Activated CD8-positive, alpha-beta memory T cell treated with anti-CD3 and anti-CD28 coated beads for 36 hours (primary cell): Measurements from ENCODE around the gene TAF1A. TPM values are rescaled to one million over a fixed set of nuclear protein-coding genes. Genes with fewer than 3 reads are reported as not detected.

Experiments
- CTCF ChIA-PET: fragments of 350-600 bp; sonication (Branson Sonifier 250); formaldehyde crosslinking; loops from one replicate; lab custom pipeline; 2021; ENCODE audit warnings: antibody characterized with exemption; lab: Charles Lee
- POLR2A ChIA-PET: fragments of 350-600 bp; sonication (Branson Sonifier 250); formaldehyde crosslinking; loops from one replicate; lab custom pipeline; 2021; ENCODE audit warnings: antibody characterized with exemption; lab: Charles Lee
- total RNA-seq, 2 experiments: library from RNA; stranded (reverse); gene quantifications; one replicate each; pipeline ENCODE4 v1.2.3, GENCODE V29; 2021

TAF1A gene
- 10 to 100 TPM; 22.8 to 25.2 TPM for total RNA-seq

- CTCF ChIA-PET: no interaction called here
- POLR2A ChIA-PET: interaction anchor here (1.2 to 1.7 kb wide), 4 partner anchors 29 to 54 kb away, joined by 3 to 9 read pairs (median 5); partner anchors contain the start of gene MIA3
These were observed at the start of gene TAF1A for GRCh38 chr1:222589462-222590302. Gene TAF1A (minus strand): TSS chr1:222589933.

- ChIA-PET POLR2A (interaction anchor here (0.6 to 0.9 kb wide), 2 partner anchors 45 to 65 kb away, joined by 3 to 7 read pairs; partner anchors contain the start of gene TAF1A), CTCF (interaction anchor here (0.7 to 2.0 kb wide), 6 partner anchors 15 to 171 kb away, joined by 3 to 20 read pairs (median 4); no protein-coding TSS in a partner anchor)
These were observed 44.7 kb upstream of the TAF1A start for GRCh38 chr1:222634180-222635013.

DNA sequence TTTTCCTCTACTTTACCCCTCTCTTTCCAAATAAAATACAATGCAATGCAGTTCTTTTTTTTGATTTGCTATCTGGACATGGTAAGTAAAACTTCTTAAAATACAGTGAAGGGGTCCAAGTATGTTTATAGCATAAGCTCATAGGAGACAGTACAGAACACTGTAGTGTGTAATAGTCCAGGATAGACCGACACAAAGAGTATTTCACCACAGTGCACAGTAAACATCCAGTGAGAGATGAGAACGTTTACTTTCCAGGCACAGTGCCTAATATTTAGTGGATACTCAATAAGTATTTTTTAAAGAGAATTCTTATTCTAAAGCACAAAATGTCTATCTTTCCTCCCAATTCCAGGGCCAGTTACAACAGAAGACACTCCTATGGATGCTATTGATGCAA, 43.0 kb upstream of the TAF1A start:
- CTCF ChIA-PET: no interaction called here
- POLR2A ChIA-PET: no interaction called here

DNA sequence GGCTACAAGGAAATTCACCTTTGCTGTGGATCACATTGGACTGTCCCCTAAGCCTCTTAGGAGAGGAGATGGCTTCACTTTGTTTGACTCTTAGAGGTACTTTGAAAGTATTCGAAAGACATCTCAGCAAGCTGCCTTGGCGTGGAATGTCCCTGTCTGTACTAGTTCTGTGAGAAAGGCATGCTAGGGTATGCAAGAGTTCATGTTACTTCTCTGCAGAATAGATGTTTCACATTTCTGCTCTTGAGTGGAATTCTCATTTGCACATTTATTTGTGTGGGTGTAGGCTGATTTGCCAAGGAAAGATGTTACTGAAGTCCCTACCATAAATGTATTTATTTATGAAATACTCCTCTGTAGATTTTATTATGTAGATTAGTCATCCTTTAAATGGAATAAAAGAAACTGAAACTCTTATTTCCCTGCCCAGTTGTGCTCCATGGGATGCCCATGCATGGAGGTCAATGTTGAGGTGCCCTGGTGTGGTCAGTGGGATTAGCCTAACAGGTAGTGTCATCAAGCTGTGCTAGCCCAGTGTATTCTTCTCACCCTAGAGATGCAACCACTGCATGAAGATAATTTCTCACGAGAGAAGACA, 42.0 kb upstream of the TAF1A start:
- CTCF ChIA-PET: no interaction called here
- POLR2A ChIA-PET: no interaction called here

- POLR2A ChIA-PET: no interaction called here
- CTCF ChIA-PET: no interaction called here
These were observed 40.3 kb upstream of the TAF1A start for GRCh38 chr1:222629921-222630535.

- POLR2A ChIA-PET: interaction anchor here (0.6 kb wide), 1 partner anchor 27 kb away, joined by 6 read pairs; no protein-coding TSS in a partner anchor
- CTCF ChIA-PET: no interaction called here
These were observed 37.5 kb upstream of the TAF1A start for GRCh38 chr1:222627232-222627631.

DNA sequence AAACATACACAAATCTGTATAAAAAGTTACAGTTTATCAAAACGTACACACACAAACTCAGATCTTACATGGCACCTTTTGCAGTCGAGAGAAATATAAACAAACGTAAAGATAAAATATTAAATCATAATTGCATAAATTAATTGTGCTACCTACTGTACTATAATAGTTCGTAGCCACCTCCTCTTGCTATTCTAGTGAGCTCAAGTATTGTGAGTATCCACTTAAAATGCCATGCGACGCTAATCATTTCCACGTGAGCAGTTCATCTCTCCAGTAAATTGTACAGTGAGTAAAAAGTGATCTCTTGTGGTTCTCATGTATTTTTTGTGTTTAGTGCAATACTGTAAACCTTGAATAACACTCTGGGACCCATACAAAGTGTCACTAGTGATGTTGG, 34.5 kb upstream of the TAF1A start:
- ChIA-PET CTCF (interaction anchor here (1.5 kb wide), 1 partner anchor 159 kb away, joined by 3 read pairs; no protein-coding TSS in a partner anchor), POLR2A (interaction anchor here (0.7 kb wide), 1 partner anchor 864 kb away, joined by 4 read pairs; no protein-coding TSS in a partner anchor)

DNA sequence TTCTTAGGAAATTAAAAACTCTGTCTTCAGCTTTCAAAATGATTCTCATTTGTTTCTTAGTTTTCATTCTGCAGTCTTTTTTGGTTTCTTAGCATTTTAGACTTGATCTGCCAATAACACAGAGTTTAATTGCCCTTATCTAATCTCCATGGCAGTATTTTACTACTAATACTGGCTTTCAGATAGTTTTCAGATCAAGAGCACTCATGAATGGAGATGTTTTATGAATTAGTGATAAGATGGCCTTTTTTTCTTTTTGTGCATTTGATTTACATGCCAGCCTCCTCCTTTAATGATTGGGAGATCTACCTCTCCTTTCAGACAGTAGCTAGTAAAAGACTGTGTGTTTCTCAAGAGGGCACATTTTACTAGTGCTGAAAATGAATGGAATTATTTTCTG, 33.7 kb upstream of the TAF1A start:
- ChIA-PET POLR2A (no interaction called here), CTCF (interaction anchor here (1.5 kb wide), 1 partner anchor 158 kb away, joined by 3 read pairs; no protein-coding TSS in a partner anchor)

- CTCF ChIA-PET: interaction anchor here (1.5 kb wide), 1 partner anchor 158 kb away, joined by 3 read pairs; no protein-coding TSS in a partner anchor
- POLR2A ChIA-PET: no interaction called here
These were observed 33.0 kb upstream of the TAF1A start for GRCh38 chr1:222622765-222623164.

- ChIA-PET CTCF (interaction anchor here (2.6 kb wide), 1 partner anchor 14 kb away, joined by 9 read pairs; no protein-coding TSS in a partner anchor), POLR2A (interaction anchor here (1.0 to 1.9 kb wide), 2 partner anchors 27 to 31 kb away, joined by 9 to 10 read pairs; partner anchors contain the start of gene TAF1A)
These were observed 30.8 kb upstream of the TAF1A start for GRCh38 chr1:222620566-222620965.

DNA sequence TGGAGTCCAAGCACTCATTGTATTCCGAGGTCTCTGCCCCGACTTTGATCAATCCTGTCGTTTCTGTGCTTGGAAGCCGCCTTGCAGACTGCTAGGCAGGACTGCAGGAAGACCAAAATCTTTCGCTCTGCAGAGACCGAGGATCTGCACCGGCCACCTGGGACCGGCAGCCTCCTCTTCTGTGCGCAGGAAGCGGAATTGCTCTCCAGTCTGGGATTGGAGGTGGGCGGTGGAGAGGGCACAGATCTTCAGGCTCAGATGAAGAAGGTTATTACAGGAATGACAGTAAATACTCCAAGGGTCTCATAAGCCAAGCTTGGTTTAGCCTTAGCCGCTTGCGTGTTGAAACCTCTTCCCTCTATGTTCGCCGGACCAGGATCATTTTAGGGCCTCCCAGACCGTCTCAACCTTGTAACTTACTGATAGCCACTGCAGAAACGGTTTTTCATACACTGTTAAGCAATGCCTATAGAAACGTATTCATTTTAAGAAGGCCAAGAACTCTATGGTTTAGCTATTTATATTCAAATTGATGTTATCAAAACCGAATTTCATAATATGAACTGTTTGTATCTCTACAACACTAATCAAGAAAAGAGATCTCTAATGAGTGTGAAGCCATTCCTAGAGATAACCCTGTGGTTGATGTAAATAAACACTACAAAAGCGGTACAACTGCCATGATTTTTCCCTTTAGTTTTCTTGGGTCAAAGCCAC, 29.3 kb upstream of the TAF1A start:
- CTCF ChIA-PET: interaction anchor here (0.9 to 2.6 kb wide), 3 partner anchors 15 to 35 kb away, joined by 3 to 9 read pairs (median 3); no protein-coding TSS in a partner anchor
- POLR2A ChIA-PET: interaction anchor here (0.7 to 1.7 kb wide), 3 partner anchors 30 to 197 kb away, joined by 4 to 6 read pairs (median 5); partner anchors contain the start of gene TAF1A

- ChIA-PET CTCF (interaction anchor here (1.6 to 2.6 kb wide), 2 partner anchors 16 to 24 kb away, joined by 3 to 9 read pairs; no protein-coding TSS in a partner anchor), POLR2A (interaction anchor here (0.7 to 1.7 kb wide), 3 partner anchors 29 to 198 kb away, joined by 4 to 6 read pairs (median 5); partner anchors contain the start of gene TAF1A)
These were observed 28.5 kb upstream of the TAF1A start, which contains the start of gene MIA3 for GRCh38 chr1:222618001-222618879. Gene MIA3 (plus strand): TSS chr1:222618097. CDS start chr1:222618111, 14 bp downstream.

DNA sequence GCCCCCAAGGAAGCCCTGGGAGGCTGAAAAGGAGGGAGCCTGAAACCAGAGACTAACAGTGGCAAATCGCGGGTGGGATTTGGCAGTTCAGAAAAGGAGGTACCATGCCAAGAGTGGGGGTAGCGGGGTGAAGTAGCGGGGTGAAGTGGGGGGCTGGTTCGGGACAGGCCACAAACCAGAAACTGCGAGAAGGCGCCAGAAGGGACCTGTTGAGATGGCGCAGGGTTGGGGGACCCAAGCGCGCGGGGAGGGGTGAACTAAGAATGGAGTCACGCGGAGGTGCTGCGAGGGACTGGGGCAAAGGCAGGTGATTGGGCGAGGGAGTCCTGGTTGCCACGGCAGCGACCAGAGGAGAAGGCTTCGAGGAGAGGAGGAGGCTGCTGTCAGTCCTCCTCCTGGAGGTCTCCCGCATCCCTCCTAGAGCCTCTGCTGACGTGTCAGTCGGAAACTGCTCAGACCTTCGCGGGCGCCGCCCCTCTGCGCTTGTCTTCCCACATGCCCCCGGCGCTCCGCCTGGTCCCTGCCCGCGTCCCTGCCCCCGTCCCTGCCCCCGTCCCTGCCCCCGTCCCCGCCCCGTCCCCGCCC, 27.7 kb upstream of the TAF1A start:
- CTCF ChIA-PET: no interaction called here
- POLR2A ChIA-PET: interaction anchor here (1.5 kb wide), 1 partner anchor 28 kb away, joined by 4 read pairs; the partner anchor contains the start of gene TAF1A

DNA sequence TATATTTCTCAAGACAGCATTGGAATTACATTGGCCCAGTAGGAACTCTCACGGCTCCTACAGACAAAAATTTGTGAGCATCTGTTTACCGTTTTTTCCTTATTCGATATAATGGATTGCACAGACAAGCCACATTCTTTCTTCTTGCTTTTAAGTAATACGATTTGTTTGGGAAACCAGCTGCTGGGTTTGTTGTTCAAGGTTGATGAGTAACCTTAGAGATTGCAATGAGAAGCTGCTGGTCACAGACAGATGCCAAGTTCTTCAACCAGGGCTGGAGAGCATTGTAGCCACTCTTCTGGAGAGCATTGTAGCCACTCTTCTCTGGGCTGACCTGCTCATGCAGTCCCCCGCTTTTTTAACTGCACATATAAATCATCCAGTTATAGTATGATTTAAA, 26.8 kb upstream of the TAF1A start:
- POLR2A ChIA-PET: no interaction called here
- CTCF ChIA-PET: no interaction called here

- CTCF ChIA-PET: no interaction called here
- POLR2A ChIA-PET: no interaction called here
These were observed 23.9 kb upstream of the TAF1A start for GRCh38 chr1:222613627-222614026.

DNA sequence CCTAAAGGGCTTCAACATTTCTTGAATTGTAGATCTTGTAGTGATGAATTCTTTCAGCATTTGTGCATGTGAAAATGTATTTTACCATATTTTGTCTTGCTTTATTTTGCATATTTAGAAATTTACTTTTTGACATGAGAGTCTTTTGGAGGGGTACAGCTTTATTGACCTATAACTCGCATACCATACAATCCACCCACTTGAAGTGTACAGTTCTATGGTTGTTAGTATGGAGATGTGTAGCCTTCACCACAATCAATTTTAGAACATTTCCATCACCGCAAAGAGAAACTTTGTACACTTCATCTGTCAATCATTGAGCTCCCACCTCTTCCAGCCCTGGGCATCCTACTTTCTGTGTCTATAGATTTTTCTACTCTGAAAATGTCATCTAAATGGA, 21.0 kb upstream of the TAF1A start:
- CTCF ChIA-PET: no interaction called here
- POLR2A ChIA-PET: no interaction called here
